Astrocyte of the hippocampus (primary cell): ENCODE measurements around the gene TSC22D1.

ENCODE experiments used
- DNase-seq: peaks from one replicate; pipeline ENCODE4 v3.0.0; 2011; ENCODE audit warnings: low read depth, low spot score

Gene TSC22D1

GRCh38 chr13:44407891-44408290 lies 168.2 kb downstream of the TSC22D1 start:
- DNase-seq, result no peak

GRCh38 chr13:44407379-44407778 lies 168.8 kb downstream of the TSC22D1 start:
- no peak for DNase-seq

GRCh38 chr13:44406617-44407016 lies 169.5 kb downstream of the TSC22D1 start:
- no peak for DNase-seq

GRCh38 chr13:44404261-44405132 lies 171.6 kb downstream of the TSC22D1 start:
- peak; percentile 28 for DNase-seq

- DNase-seq, result peak; percentile 55
Measured at GRCh38 chr13:44403461-44404056, 172.6 kb downstream of the TSC22D1 start.

- DNase-seq, result no peak
Measured at GRCh38 chr13:44402899-44403445, 173.2 kb downstream of the TSC22D1 start.

GRCh38 chr13:44401577-44401976 lies 174.6 kb downstream of the TSC22D1 start:
- no peak for DNase-seq

GRCh38 chr13:44400736-44401135 lies 175.4 kb downstream of the TSC22D1 start:
- DNase-seq, result no peak

GRCh38 chr13:44399074-44399473 lies 177.1 kb downstream of the TSC22D1 start:
- DNase-seq, result no peak

- DNase-seq, result no peak
Measured at GRCh38 chr13:44398606-44399005, 177.5 kb downstream of the TSC22D1 start.

- DNase-seq, result no peak
Measured at GRCh38 chr13:44397766-44398223, 178.3 kb downstream of the TSC22D1 start.

GRCh38 chr13:44396701-44397580 lies 179.2 kb downstream of the TSC22D1 start:
- DNase-seq, result peak; percentile 36

- DNase-seq, result no peak
Measured at GRCh38 chr13:44395976-44396694, 180.0 kb downstream of the TSC22D1 start.

- no peak for DNase-seq
Measured at GRCh38 chr13:44394658-44395057, 181.5 kb downstream of the TSC22D1 start.

- DNase-seq, result peak; percentile 72
Measured at GRCh38 chr13:44393391-44393790, 182.7 kb downstream of the TSC22D1 start.

GRCh38 chr13:44389876-44390275 lies 186.3 kb downstream of the TSC22D1 start:
- DNase-seq, result no peak

GRCh38 chr13:44389060-44389666 lies 187.0 kb downstream of the TSC22D1 start:
- no peak for DNase-seq

- no peak for DNase-seq
Measured at GRCh38 chr13:44388427-44389059, 187.6 kb downstream of the TSC22D1 start.

- DNase-seq, result no peak
Measured at GRCh38 chr13:44386913-44387556, 189.1 kb downstream of the TSC22D1 start.

- no peak for DNase-seq
Measured at GRCh38 chr13:44385847-44386246, 190.3 kb downstream of the TSC22D1 start.
